Ishikawa (cell line): ENCODE measurements around the gene SCFD1.

Experiments
- CEBPB ChIP-seq: IDR thresholded peaks from 2 replicates; pipeline ENCODE4 v1.6.1; 2012
- CREB1 ChIP-seq: IDR thresholded peaks from 2 replicates; pipeline ENCODE4 v1.6.1; 2012; ENCODE audit warnings: low read depth
- EGR1 ChIP-seq: IDR thresholded peaks from 2 replicates; pipeline ENCODE4 v1.6.1; 2012
- EP300 ChIP-seq: IDR thresholded peaks from 2 replicates; pipeline ENCODE4 v1.6.1; 2012; ENCODE audit warnings: borderline replicate concordance
- FOXM1 ChIP-seq: IDR thresholded peaks from 2 replicates; pipeline ENCODE4 v1.6.1; 2012; ENCODE audit warnings: low read depth, borderline replicate concordance
- NFIC ChIP-seq: IDR thresholded peaks from 2 replicates; pipeline ENCODE4 v1.6.1; 2012
- RAD21 ChIP-seq: IDR thresholded peaks from 2 replicates; pipeline ENCODE4 v1.6.1; 2012; ENCODE audit warnings: low read depth
- REST ChIP-seq: IDR thresholded peaks from 2 replicates; pipeline ENCODE4 v1.6.1; 2012; ENCODE audit warnings: low read depth, mild to moderate bottlenecking
- TAF1 ChIP-seq: IDR thresholded peaks from 2 replicates; pipeline ENCODE4 v1.6.1; 2012; ENCODE audit warnings: low read depth, mild to moderate bottlenecking
- TCF12 ChIP-seq: IDR thresholded peaks from 2 replicates; pipeline ENCODE4 v1.6.1; 2012; ENCODE audit warnings: low read depth
- TEAD4 ChIP-seq: IDR thresholded peaks from 2 replicates; pipeline ENCODE4 v1.6.1; 2012
- YY1 ChIP-seq: IDR thresholded peaks from 2 replicates; pipeline ENCODE4 v1.6.1; 2012; ENCODE audit warnings: low read depth
- ZBTB7A ChIP-seq: IDR thresholded peaks from 2 replicates; pipeline ENCODE4 v1.6.1; 2012; ENCODE audit warnings: low read depth
- TF ChIP-seq, protein P1 (sequence below): IDR thresholded peaks from 2 replicates; pipeline ENCODE4 v1.6.1; 2012
- TF ChIP-seq, protein P2 (sequence below): IDR thresholded peaks from 2 replicates; pipeline ENCODE4 v1.6.1; 2012

The SCFD1 gene

DNA sequence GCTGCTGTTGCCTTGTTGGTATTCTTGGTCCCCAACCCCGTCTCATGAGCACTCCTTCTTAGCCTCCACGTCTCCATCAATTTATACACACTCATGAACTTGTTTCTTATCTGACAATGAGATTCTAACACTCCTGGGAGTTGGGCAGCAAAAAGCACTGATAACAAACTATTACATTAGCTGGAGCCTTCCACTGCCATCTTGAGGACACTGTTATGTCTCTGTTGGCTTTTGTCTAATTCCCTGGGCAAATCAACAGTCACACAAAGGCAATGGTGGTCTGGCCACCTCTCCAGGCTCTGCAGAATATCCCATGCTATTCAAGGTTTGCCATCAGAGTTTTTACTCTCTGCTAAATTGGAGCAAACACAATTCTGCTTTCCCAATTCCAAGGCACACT is 134.5 kb downstream of the SCFD1 start:
- TF ChIP-seq EP300 (no peak), TEAD4 (no peak), CEBPB (no peak), FOXM1 (no peak), REST (no peak), RAD21 (no peak), NFIC (no peak), TCF12 (no peak), CREB1 (no peak), EGR1 (no peak), ZBTB7A (no peak), YY1 (no peak), TAF1 (no peak)
- TF ChIP-seq, protein P1, sequence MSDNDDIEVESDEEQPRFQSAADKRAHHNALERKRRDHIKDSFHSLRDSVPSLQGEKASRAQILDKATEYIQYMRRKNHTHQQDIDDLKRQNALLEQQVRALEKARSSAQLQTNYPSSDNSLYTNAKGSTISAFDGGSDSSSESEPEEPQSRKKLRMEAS, result no peak
- TF ChIP-seq, protein P2, sequence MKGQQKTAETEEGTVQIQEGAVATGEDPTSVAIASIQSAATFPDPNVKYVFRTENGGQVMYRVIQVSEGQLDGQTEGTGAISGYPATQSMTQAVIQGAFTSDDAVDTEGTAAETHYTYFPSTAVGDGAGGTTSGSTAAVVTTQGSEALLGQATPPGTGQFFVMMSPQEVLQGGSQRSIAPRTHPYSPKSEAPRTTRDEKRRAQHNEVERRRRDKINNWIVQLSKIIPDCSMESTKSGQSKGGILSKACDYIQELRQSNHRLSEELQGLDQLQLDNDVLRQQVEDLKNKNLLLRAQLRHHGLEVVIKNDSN, result no peak

DNA sequence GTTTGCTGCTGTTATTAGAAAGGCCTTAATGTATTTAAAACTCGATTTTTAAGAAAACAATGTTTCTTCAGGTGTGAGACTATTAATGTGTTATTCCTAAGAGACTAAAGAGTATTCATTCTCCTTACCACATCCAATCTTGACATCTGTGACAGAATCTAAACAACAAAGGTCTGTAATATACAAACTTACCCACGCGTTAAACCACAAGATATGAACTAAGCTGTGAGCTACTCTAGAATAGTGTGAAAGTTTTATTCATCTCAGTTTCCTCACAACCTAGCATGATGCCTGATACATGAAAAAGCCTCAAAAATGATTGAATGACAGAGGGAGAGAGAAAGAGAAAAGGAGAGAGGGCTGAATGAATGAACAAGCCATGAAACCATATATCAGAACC is 135.0 kb downstream of the SCFD1 start:
- TF ChIP-seq TEAD4 (no peak), ZBTB7A (no peak), RAD21 (no peak), CEBPB (no peak)

DNA sequence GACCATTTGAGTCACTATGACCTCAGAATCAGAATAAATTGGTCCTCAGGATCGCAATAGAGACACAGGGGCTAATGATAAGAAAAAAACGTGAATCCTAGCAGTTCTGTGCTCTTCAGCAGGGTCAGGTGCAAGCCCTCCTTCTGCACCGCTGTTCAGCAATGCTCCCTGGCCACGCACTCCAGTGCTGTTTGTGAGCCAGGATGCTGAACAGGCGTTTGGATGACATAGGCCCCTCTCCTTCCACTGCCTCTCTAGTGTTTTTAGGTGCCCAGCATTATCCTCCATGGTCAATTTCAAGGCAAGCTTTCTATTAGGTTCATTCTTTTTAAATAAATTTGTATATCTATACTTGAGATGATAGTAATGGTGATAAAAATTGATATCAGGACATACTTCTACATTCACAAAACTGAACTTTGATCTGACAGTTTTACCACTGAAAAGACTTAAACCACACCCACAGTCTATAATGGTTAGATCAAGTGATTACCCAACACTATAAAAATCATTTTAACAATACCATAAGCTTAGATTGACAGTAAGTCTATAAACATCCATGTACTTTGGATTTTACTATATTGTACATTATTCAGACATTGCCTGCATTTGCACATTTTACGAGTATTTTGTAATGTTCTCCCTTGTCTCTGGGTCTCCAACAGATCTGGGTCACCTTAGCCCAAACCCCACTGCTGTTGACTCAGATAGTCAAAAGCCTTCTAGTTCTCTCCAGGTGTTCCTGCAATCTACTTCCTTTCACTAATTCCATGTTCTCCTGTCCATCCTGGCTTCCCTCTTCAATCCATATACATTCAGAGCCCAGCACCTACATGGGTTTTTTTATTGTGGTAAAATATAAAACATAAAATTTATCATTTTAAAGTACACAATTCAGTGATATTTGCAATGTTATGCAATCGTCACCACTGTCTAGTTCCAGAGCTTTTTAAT is 137.3 kb downstream of the SCFD1 start:
- TF ChIP-seq FOXM1, result no peak
- no peak for TF ChIP-seq TEAD4
- no peak for TF ChIP-seq EP300
- TF ChIP-seq TAF1, result no peak
- no peak for TF ChIP-seq RAD21
- no peak for TF ChIP-seq NFIC
- no peak for TF ChIP-seq CEBPB
- TF ChIP-seq TCF12, result no peak
- no peak for TF ChIP-seq CREB1
- no peak for TF ChIP-seq ZBTB7A
- no peak for TF ChIP-seq YY1
- TF ChIP-seq, protein P1, result no peak
- no peak for TF ChIP-seq EGR1
- no peak for TF ChIP-seq REST
- TF ChIP-seq, protein P2, result no peak

- no peak for TF ChIP-seq EGR1
- TF ChIP-seq ZBTB7A, result no peak
Observed at GRCh38 chr14:30763891-30764290, 141.8 kb downstream of the SCFD1 start.

DNA sequence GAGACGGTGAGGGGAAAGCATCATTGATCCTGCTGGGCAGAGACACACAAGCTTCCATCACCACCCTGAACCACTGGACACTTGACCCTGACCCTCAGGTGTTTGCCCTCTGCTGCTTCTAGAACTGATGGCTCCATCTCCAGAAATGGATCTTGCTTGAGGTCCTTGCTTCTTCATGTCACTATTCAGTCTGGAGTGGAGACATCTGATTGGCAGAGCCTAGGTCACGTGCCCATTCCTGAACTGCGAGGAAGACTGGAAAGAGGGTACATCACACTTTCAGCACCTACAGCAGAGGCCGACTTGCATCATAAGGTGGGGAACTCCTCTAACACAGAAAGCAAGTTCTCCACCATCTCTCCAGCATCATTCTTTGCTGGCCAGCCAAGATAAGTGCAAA is 145.5 kb downstream of the SCFD1 start:
- TF ChIP-seq YY1, result no peak
- TF ChIP-seq, protein P2, result 0 out of 2 replicates have a peak, but pooled peaks have one; percentile 22

DNA sequence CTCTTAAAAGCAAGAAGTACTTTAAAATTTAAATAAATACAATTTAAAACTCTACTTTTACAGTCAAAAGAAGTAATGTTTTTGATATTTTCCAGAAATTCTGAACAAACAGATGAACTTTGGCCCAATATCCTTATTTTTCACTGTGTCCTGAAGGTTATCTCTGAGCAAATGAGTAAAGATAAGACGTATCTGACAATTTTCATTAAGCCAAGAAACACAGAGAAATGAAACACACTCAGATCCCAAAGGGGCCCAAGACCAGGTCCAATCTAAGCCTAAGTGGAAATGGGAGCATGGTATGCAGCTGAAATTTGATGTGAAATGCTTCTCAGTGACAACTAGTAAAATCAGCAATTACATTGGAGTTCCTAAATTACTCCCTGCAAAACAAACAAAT is 146.7 kb downstream of the SCFD1 start:
- TF ChIP-seq TAF1, result no peak
- TF ChIP-seq TEAD4, result no peak
- TF ChIP-seq REST, result no peak
- TF ChIP-seq ZBTB7A, result no peak
- TF ChIP-seq FOXM1, result no peak
- no peak for TF ChIP-seq CEBPB
- TF ChIP-seq RAD21, result no peak
- no peak for TF ChIP-seq EP300
- TF ChIP-seq CREB1, result no peak
- TF ChIP-seq, protein P1, result no peak
- no peak for TF ChIP-seq EGR1
- no peak for TF ChIP-seq NFIC
- TF ChIP-seq, protein P2, result no peak
- TF ChIP-seq TCF12, result no peak
- TF ChIP-seq YY1, result no peak
